ENCODE data around the gene MIOX.
A peak's percentile ranks its signal among the peaks of the same experiment; 100 is the strongest.
"Not testable (repeated sequence)": the region's sequence is repeated elsewhere in the genome, so short reads cannot be mapped to it uniquely, and the experiment has no call there.

Gene MIOX

DNA sequence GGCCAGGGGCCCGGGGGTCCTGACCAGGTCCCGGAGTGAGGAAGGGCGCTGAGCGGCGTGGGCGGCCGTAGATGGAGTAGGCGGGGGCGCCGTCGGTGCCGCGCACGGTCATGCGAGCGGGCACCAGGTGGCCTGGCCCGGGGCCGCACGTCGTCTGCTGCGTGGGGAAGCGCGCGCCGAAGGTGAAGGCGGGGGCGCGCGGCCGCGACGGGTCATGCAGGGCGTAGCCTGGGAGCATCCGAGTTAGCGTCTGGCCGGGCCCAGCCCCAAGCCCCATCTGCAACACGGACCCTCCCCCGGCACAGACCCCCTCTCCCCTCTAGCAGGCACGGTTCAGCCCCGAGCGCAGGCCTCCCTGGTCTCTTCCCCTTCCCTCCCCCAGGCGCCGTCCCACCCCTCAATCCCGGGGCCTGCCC, 44.9 kb downstream of the MIOX start:
- DNase-seq, result peak; percentile 78

DNA sequence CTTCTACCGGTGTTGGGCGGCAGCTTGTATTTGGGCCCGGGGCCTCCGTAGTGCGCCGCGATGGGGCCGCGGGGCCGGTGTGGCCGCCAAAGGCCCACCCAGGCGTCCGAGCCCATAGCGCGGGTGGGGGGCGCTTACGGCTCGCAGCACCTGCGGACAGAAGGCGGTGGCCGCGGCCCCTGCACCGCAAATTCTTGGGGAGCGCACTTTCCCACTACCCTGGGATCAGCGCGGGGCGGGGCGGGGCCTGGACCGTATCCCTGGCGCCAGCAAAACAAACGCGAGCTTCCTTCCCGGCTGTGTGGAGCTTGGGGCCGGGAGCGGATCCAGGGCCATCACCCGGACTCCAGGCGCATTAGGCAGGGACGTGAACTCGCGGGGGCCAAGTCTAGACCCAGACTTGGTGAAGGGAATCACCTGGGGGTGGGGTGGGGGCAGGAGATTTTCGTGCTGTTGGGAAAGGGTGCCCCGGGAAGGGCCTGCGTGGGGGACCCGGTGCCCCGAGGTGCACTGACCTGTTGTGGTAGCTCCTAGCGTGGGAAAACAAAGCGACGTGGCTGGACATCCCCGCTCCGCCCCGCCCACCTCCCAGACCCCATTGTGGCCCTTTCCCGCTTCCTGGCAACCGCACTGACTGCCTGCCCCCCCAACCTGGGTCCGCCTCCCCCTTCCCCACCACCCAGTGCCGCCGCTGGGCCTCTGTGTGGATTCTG, 45.5 kb downstream of the MIOX start:
- DNase-seq, result no peak

DNA sequence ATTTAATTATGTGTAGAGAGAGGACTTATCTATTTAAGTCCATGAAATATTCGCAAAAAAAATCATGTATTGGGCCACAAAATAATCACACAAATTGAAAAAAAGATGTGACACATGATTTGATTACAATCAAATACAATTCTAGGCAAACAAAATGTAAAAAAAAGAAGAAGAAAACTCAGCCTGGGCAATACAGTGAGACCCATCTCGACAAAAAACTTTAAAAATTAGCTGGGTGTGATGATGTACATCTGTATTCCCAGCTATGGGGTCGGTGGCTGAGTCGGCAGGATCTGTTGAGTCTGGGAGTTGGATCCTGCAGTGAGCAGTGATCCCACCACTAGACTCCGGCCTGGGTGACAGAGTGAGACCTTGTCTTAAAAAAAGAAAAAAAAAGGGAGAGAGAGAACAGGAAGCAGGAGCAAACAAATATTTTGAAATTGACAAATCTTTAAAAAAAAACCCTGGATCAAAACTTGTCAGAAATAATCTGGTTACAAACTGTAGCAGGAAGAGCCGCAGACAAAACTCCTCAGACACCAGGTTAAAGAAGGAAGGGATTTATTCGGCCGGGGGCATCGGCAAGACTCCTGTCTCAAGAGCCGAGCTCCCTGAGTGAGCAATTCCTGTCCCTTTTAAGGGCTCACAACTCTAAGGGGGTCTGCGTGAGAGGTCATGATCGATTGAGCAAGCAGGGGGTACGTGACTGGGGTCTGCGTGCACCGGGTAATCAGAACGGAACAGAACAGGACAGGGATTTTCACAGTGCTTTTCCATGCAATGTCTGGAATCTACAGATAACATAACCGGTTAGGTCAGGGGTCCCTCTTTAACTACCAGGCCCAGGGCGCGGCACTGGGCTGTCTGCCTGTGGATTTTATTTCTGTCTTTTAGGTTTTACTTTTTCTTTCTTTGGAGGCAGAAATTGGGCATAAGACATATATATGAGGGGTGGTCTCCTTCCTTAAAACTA, 46.5 kb downstream of the MIOX start:
- DNase-seq, result no peak

DNA sequence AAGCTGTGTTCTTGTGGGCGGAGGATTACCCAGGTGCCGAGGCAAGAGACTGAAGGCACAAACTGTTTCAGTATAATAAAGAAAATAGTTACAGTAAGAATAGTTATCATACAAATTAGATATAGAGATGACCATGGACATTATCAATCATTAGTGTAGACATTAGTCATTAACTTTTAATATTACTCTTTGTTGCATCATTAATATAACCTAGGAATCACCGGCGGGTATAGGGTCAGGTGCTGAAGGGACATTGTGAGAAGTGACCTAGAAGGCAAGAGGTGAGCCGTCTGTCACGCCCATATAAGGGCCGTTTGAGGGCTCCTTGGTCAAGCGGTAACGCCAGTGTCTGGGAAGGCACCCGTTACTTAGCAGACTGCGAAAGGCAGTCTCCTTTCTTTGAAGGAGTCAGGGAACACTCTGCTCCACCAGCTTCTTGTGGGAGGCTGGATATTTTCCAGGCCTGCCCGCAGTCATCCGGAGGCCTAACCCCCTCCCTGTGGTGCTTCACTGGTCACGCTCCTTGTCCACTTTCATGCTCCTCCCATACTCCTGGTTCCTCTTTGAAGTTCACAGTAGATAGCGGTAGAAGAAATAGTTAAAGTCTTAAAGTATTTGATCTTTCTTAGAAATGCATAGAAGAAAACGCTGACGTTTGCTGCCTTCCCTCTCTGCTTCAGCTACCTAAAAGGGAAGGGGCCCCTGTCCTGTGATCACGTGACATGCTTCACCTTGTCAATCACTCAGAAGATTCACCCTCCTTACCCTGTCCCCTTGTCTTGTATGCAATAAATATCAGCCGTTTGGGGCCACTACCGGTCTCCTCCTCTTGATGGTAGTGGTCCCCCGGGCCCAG, 47.4 kb downstream of the MIOX start:
- not testable (repeated sequence) for DNase-seq

DNA sequence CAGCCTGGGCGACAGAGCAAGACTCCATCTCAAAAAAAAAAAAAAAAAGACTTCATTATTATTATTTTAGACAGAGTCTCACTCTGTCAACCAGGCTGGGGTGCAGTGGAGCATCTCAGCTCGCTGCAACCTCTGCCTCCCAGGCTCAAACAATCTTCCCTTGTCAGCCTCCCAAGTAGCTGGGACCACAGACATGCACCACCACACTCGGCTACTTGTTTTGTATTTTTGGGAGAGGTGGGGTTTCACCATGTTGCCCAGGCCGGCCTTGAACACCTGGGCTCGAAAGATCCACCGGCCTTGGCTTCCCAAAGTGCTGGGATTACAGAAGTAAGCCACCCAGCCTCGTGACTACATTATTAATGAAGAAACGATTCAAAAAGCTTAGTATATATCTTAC, 48.5 kb downstream of the MIOX start:
- no peak for DNase-seq

DNA sequence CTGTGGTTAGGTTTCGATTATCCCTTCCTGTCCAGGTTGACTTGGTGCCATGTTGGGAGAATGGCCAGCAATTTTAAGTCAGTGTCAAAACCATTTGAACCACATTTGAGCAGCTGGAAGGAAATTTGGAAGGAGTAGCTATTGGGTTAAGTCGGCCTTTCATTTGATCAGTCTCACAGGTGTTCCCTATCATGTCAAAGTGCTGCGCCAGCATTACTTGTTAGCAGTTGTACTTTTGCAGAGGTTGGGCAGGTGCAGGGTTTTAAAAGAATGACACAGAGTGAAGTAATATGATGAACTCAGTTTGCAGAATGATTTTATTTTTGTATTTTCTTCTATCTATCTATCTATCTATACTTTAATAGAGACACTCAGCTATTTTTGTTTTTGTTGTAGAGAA, 49.6 kb downstream of the MIOX start:
- no peak for DNase-seq

DNA sequence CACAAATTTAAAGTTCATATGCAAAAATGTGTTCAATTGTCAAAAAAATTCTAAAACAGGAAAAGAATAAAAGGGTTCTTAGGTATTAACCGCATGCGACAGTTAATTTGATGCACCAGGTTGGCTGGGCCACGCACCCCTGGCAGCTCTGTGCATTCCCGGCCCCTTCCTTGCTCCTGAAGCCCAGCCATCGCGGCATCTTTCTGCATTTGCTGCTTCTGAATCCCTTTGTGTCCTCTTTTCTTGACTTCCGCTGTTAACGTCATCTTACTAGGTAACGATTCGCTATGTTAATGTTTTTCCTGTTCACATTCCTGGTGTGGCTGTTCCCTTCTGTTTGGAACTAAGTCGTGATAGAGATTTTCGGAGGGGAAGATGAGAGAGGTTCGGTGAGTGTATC, 51.1 kb downstream of the MIOX start:
- no peak for DNase-seq
